IPS-NIHi7 (cell line): ENCODE measurements around the gene ASB3.

Experiments
- DNase-seq: peaks from one replicate; pipeline ENCODE4 v3.0.0; 2012; ENCODE audit warnings: mixed read lengths; ENCODE audit errors: extremely low spot score

ASB3 gene

DNA sequence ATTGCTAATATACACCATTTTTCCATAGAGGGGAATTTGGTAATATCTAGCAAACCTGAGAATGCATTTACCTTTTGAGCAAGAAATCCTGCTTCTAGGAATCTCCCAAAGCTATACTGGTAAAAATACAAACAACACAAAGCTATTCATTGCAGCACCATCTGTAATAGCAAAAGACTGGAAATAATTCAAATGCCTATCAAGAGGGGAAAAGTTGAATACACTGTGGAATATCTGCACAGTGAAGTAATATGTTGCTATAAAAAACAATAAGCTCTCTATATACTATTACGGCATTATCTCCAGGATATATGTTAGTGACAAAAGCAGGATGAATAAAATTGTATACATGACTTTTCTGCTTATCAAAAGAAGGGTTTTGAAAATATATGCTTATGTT lies 131.5 kb downstream of the ASB3 start:
- no peak for DNase-seq

DNA sequence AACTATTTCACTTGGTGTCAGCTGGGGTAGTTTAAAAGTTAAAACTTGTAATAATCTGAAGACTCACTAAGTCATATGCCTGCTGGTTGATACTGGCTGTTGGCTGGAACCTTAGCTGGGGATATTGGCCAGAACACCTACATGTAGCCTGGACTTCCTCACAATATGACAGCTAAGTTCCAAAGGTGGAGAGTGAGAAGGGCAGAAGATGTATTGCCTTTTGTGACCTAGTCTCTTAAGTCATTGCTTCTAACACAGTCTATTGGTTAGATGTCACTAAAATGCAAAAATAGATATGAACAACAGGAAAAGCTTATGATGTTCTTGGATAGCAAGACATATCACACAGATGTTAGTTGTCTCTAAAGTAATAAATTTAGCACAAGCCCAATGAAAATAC lies 132.4 kb downstream of the ASB3 start:
- no peak for DNase-seq

DNA sequence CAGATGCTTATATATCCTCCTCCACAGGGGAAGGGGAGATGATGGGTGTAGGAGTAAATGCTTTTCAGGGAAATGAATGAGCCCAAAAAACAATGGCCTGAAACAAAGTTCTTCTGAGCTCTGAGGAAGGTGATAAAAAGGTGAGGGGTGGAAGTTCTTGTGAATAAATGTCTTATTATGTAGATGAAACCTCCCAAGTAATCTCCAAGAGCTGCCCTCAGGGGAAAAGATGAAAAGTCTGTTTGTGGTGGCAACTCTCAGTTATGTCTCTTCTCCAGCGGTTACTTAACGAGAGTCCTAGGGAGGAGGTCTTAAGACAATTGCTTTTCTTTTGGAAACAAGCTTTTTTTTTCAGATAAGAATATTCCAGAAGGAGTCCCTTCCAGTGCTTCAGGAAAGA lies 134.6 kb downstream of the ASB3 start:
- DNase-seq = no peak

DNA sequence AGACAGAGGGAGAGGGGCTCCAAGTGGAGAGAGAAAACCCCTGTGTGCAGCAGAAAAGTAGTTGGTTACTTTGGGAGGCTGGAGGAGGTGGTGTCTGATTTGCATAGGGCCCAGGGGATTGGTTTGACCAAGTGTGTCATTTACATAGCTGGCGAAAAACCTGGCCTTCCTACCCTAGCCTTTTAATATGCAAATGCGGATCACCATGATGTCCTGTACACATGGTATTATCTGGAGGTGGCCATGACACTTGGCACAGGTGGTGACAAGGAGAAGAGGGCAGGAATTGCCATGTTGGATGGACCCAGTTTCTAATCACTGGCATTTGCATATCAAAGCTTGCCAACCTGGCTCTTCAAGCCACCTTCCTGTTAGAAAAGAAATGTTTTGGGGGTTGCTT lies 140.0 kb downstream of the ASB3 start:
- DNase-seq = no peak

DNA sequence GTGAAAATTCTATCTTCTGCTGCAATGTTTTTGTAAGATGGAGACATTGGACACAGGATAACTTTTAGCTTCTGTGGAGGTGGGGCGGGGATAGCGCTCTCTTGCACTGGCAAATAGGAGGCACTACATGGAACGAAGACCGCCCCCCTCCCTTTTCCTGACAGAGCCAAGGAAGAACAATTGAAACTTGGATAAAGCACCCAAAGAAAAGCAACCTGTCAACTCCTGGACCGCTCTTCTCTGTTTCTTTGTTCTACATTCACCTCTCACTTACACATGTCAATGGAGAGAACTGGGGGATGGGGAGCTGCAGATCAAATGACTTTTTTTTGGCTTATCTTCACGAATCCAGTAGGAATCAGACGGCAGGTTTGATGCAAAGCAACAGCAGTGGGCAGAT lies 145.5 kb downstream of the ASB3 start:
- DNase-seq = peak; percentile 32

DNA sequence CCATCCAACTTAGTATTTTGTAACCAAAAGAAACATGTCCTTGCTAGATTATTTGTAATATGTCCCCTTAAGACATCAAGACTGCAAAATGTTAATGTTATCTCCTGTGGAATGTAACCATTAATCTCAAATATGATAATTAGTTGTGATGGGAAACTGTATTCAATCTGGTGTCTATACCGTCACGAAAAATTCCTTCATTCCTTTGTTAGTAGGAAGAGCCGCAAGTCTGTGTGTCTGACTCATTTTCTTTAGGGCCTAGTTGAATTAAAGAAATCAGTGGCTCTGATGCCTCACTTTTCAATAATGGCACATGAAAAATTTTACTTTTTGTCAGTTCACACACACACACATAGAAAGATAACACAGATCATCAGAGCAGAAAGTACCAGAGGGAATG lies 146.3 kb downstream of the ASB3 start:
- no peak for DNase-seq

DNA sequence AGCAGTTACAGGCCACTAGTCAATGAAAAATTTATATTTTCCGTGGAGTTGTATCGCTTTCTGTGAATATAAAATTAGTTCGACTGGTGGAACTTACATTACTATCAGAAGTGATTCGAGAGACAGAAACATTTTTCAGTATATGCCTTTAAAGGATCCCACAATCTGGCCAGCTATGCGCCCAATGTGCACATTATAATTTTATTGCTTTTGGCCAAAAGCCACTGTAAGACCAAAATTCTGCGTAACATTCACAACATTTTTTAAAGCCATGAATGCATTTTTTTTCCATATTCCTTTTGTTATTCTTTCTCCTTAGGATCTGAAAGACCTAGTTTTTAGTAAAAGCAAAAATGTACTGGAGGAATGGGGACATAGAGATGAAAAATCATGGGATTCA lies 150.2 kb downstream of the ASB3 start:
- no peak for DNase-seq

DNA sequence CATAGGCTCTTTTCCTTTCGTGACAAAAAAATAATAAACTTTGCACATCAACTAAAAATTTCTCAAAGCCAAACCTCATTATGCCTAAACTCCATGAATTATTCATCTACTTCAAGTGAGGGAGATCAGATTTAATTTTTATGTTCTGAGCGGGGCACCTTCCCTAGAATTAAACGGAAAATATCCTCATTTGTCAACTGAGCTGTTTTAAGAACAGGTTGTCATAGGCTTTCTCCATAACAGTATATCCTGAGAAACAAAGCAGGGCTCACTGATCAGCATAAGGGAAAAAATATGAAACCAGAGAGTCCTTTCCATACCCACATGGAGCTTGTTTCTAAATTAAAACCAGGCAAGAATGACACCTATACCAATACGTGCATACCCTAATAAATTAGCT lies 150.6 kb downstream of the ASB3 start:
- DNase-seq = no peak

DNA sequence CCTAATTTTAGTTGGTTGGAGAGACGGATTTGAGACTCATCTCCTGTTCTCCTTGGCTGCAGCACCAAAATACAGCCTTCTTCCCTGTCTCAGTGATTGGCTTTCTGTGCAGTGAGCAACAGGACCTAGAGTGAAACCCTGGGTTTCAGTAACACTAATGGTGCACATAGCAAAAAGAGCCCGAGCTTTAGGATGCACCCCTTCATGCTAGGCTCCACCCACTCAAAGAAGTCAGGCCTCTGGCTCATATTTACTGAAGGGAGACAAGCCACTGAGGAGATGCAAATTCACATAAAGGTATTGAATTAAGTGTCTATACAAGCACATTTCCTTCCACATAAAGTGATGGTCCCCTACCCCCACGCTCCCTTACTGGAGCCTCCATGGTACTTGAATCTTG lies 151.1 kb downstream of the ASB3 start:
- DNase-seq = no peak

DNA sequence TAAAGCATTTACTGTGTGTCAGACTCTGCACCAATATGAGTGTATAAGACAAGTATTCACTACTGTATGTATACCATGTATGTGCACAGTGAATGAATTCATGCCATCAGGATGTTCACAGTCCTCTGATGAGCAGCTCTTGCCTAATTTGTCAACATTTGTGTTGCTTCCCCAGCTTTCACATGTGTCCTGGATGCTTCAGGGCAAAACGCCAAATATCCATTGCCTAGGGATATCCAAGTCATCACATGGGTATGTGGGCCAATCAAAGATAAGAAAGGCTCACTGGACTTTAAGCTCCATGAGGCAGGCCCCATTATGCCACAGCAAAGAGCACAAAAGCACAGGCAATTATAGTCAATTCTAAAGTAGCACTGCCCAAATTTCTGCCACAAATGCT lies 153.3 kb downstream of the ASB3 start:
- no peak for DNase-seq

DNA sequence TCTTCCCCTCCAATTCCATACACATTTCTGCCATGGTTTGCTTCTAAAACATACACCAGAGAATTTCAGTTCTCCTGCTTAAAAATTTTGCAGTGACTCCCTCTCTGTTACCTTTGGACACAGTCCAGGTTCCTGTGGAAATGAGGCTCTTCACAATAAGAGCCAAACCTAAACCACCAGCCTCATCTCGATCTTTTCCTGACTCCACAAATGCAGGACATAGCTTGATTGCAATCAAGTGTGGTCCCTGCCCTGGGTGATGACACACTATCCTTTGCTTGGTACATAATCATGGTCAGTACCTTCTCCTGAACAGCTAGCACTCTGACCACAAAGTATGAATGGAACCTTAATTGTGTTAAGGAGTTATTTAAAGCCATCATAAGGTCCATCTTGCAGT lies 154.0 kb downstream of the ASB3 start:
- no peak for DNase-seq

DNA sequence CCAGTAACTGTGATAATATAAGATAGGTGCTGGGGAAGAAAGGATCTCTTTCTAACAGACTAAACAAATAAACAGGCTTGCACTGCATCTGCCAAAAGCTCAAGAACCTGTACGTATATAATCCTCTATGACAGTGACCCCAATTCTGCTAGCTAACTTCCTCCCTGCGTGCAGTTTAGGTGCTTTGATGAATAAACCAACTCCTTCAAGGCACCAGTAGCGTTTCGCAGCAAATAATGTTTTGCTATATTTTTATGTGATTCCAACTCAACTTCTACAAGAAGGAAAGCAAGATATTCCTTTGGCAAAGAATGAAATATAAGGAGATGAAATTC lies 154.7 kb downstream of the ASB3 start:
- no peak for DNase-seq

DNA sequence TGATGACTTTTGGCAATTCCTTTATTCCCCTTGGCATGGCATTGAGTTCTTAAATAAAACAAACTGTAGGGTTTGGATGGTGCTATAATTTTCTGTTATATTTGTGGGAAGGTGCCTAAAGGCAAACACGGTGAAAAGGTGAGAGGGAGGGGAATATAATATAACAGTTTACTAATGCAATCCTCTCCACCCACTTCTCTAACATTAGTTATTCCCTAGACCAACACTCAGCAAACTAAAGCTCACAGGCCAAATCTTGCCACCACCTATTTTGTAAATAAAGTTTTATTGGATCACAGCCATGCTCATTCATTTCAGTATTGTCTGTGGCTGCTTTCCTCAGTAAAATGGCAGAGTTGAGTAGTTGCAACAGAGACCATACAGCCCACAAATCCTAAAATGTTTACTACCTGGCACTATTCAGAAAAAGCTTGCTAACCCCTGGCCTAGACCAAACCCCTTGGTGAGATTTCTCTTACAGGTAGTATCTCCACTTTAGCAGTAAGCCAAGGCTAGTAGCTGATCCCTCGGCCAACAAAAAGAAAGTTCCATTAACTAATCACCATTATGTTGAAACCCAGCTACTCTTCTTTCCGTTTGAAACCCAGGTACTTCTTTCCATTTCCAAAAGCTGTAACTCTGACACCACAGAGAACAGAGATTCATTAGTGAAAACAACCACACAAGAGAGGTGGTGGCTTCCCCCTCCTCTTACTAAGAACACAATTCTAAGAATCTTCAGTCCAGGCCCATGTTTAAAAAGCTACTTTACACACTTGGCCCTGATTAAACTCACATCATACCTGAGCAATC lies 155.2 kb downstream of the ASB3 start:
- no peak for DNase-seq

DNA sequence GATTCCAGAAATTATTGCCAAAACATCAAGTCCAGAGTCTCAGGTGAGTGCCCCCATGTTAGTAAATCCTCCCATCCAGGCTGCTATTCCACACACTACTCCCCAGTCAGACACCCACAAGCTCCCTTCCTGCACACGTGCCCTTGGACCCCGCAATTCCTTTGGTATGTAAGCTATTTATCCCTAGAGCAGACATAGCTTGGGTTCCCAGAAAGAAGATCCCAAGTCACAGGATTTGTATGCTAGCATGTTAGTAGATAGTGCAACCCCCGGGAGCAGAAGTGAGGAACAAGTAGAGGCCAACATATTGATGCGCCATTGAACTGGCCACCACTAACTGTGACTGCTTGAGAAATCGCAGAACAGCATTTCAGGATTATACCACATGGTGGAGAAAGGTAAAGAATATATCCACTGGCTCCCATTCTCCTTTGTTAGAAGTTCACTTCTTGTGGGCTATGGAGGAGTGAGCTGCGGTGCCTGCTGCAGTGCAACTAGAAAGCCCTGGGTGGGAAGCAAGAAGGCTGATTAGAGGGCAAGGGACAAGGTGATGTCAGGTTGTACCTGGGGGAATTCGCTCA lies 156.6 kb downstream of the ASB3 start:
- DNase-seq = no peak

DNA sequence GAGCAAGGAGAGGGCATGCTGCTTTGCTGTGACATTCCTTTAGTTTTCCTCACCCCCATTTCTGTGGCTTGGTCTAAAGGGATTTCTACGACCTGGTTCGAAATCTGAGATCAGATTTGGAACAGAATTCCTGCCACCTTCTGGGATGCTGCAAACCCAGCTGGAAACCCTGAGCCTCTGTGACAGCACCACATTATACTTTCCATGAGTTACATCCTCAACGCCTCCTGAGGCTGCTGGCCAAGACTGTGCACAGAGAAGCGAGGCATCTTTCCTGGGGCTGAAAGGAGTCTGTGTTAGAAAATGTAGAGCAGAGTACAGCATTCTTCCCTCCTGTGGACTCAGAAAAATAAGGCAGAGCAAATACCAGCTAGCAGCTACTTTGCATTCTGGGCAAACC lies 157.3 kb downstream of the ASB3 start:
- no peak for DNase-seq

DNA sequence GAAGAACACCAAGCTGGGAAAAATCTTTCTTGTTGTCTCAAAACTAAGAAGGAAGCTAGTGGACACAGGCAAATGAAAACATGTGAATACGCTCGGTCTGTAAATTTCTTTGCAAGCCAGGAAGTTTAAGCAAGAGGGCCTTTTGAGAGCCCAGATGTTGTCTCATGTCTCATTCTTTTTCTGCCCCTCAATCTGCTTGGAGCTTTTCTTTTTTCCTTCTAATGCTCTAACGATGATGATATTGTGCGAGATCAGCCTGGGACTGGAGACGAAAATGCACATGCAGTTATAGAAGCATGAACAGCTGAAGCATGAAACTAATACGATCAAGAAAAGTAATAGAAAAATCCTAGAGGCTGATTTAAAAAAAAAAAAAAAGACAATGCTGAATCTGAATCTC lies 157.8 kb downstream of the ASB3 start:
- DNase-seq = no peak

DNA sequence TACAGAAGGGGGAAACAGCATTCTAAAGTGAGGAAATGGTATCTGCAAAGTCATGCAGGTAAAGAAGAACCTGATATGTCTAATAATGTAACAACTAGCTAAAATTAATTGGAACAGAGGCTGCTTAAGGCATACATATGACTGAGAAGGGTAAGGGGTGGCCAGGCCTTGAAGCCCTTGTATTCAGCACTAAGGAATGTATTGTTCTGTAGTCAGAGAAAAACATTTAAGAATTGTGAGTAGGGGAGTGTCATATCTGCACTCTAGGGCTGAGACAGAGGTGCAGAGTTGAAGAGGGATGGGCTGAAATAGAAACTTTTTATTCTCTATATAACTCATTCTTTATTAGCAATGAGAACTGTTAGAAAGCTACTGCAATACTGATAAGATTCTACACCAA lies 164.6 kb downstream of the ASB3 start:
- DNase-seq = no peak

DNA sequence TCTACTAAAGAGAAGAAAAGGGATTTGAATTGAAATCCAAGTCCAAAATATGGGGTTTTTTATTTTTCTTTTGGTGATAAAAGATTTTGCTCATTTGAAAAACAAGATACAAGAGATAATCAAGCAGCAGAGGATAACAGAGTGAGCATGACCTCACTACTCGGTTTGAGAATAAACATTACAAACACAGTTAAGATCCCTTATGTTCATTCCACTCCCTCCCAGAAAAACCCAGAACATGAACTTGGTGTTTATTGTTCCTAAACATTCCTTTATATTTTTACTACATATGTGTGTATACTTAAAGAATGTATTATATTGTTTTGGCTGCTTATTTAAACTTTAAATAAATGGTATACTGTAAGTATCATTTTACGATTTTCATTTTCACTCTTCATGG lies 165.8 kb downstream of the ASB3 start:
- DNase-seq = no peak
